ENCODE data around the gene BABAM2.
A peak's percentile ranks its signal among the peaks of the same experiment; 100 is the strongest.

The BABAM2 gene

GRCh38 chr2:28129955-28130695, 239.6 kb downstream of the BABAM2 start:
- no peak for DNase-seq (ENCODE audit: low spot score)

GRCh38 chr2:28133778-28134177, 243.2 kb downstream of the BABAM2 start:
- no peak for DNase-seq (ENCODE audit: low spot score)

- DNase-seq (ENCODE audit: low spot score) = peak; percentile 89
These were observed 243.8 kb downstream of the BABAM2 start for GRCh38 chr2:28134262-28134812.

- DNase-seq (ENCODE audit: low spot score) = no peak
These were observed 244.3 kb downstream of the BABAM2 start for GRCh38 chr2:28134857-28135256.

GRCh38 chr2:28135324-28135723, 244.8 kb downstream of the BABAM2 start:
- no peak for DNase-seq (ENCODE audit: low spot score)

GRCh38 chr2:28135799-28136198, 245.3 kb downstream of the BABAM2 start:
- no peak for DNase-seq (ENCODE audit: low spot score)

GRCh38 chr2:28136556-28136955, 246.0 kb downstream of the BABAM2 start:
- DNase-seq (ENCODE audit: low spot score) = no peak

- peak; percentile 54 for DNase-seq (ENCODE audit: low spot score)
These were observed 246.7 kb downstream of the BABAM2 start for GRCh38 chr2:28137221-28137620.

GRCh38 chr2:28142386-28142785, 251.9 kb downstream of the BABAM2 start:
- peak; percentile 75 for DNase-seq (ENCODE audit: low spot score)

GRCh38 chr2:28148000-28148399, 257.5 kb downstream of the BABAM2 start:
- DNase-seq (ENCODE audit: low spot score) = no peak

- DNase-seq (ENCODE audit: low spot score) = no peak
These were observed 258.0 kb downstream of the BABAM2 start for GRCh38 chr2:28148566-28148965.

GRCh38 chr2:28150236-28150915, 259.8 kb downstream of the BABAM2 start:
- no peak for DNase-seq (ENCODE audit: low spot score)

GRCh38 chr2:28150994-28151393, 260.5 kb downstream of the BABAM2 start:
- DNase-seq (ENCODE audit: low spot score) = no peak

- DNase-seq (ENCODE audit: low spot score) = peak; percentile 26
These were observed 262.2 kb downstream of the BABAM2 start for GRCh38 chr2:28152585-28153280.

GRCh38 chr2:28153851-28154250, 263.3 kb downstream of the BABAM2 start:
- DNase-seq (ENCODE audit: low spot score) = no peak

GRCh38 chr2:28155086-28155485, 264.6 kb downstream of the BABAM2 start:
- DNase-seq (ENCODE audit: low spot score) = no peak

GRCh38 chr2:28155627-28156026, 265.1 kb downstream of the BABAM2 start:
- DNase-seq (ENCODE audit: low spot score) = no peak

GRCh38 chr2:28158791-28159190, 268.3 kb downstream of the BABAM2 start:
- DNase-seq (ENCODE audit: low spot score) = no peak

GRCh38 chr2:28160986-28161425, 270.5 kb downstream of the BABAM2 start:
- DNase-seq (ENCODE audit: low spot score) = peak; percentile 34

- DNase-seq (ENCODE audit: low spot score) = no peak
These were observed 270.9 kb downstream of the BABAM2 start for GRCh38 chr2:28161466-28161865.

GRCh38 chr2:28162564-28162963, 272.0 kb downstream of the BABAM2 start:
- no peak for DNase-seq (ENCODE audit: low spot score)

GRCh38 chr2:28163028-28163427, 272.5 kb downstream of the BABAM2 start:
- DNase-seq (ENCODE audit: low spot score) = no peak

All from LoVo (cell line).